Mesendoderm (in vitro differentiated cells): ENCODE measurements around the gene IARS2. TPM values are rescaled to one million over a fixed set of nuclear protein-coding genes. Genes with fewer than 3 reads are reported as not detected.

Experiments used
- DNase-seq: peaks from one replicate; pipeline ENCODE4 v3.0.0; 2013
- H2AK5ac ChIP-seq: 2 replicates; pipeline ENCODE4 v1.6.1; 2013; ENCODE audit warnings: low read length, inconsistent platforms
- H2BK120ac ChIP-seq: 2 replicates; pipeline ENCODE4 v1.6.1; 2013; ENCODE audit warnings: low read depth, mild to moderate bottlenecking, low read length, moderate library complexity, mixed read lengths
- H2BK15ac ChIP-seq: replicated peaks from 2 replicates; pipeline ENCODE4 v1.6.1; 2013; ENCODE audit warnings: low read depth, mild to moderate bottlenecking, moderate library complexity
- H2BK5ac ChIP-seq: 2 replicates; pipeline ENCODE4 v1.6.1; 2013; ENCODE audit warnings: low read length, inconsistent platforms
- H3K18ac ChIP-seq: 2 replicates; pipeline ENCODE4 v1.6.1; 2013; ENCODE audit warnings: mild to moderate bottlenecking, low read length, mixed read lengths
- H3K23ac ChIP-seq: one replicate; pipeline ENCODE4 v1.6.1; 2013; ENCODE audit warnings: low read length
- H3K27ac ChIP-seq: 2 replicates; pipeline ENCODE4 v1.5.1; 2013; ENCODE audit warnings: low read depth, mild to moderate bottlenecking, inconsistent platforms, low read length, moderate library complexity
- H3K27me3 ChIP-seq: 2 replicates; pipeline ENCODE4 v1.6.1; 2013; ENCODE audit warnings: low read length, control low read depth, mild to moderate bottlenecking, inconsistent platforms; ENCODE audit not compliant: insufficient read depth, poor library complexity
- H3K36me3 ChIP-seq: 2 replicates; pipeline ENCODE4 v1.6.1; 2013; ENCODE audit warnings: low read length, inconsistent platforms; ENCODE audit not compliant: control insufficient read depth, insufficient read depth
- H3K4ac ChIP-seq: one replicate; pipeline ENCODE4 v1.6.1; 2013; ENCODE audit warnings: low read depth, mild to moderate bottlenecking, low read length, moderate library complexity
- H3K4me1 ChIP-seq: 2 replicates; pipeline ENCODE4 v1.6.1; 2013; ENCODE audit warnings: low read depth, low read length, inconsistent platforms; ENCODE audit not compliant: control insufficient read depth
- H3K4me2 ChIP-seq: 2 replicates; pipeline ENCODE4 v1.6.1; 2013; ENCODE audit warnings: low read length
- H3K4me3 ChIP-seq: 2 replicates; pipeline ENCODE4 v1.5.1; 2013; ENCODE audit warnings: mild to moderate bottlenecking, low read length
- H3K56ac ChIP-seq: one replicate; pipeline ENCODE4 v1.6.1; 2013; ENCODE audit warnings: low read length
- H3K79me1 ChIP-seq: 2 replicates; pipeline ENCODE4 v1.6.1; 2013; ENCODE audit warnings: low read length, inconsistent platforms
- H3K79me2 ChIP-seq: 2 replicates; pipeline ENCODE4 v1.6.1; 2013; ENCODE audit warnings: mild to moderate bottlenecking, low read length; ENCODE audit not compliant: control insufficient read depth, insufficient read depth
- H3K9ac ChIP-seq: 2 replicates; pipeline ENCODE4 v1.6.1; 2013; ENCODE audit warnings: low read length, inconsistent platforms
- H4K5ac ChIP-seq: one replicate; pipeline ENCODE4 v1.6.1; 2013; ENCODE audit warnings: low read length
- H4K8ac ChIP-seq: one replicate; pipeline ENCODE4 v1.6.1; 2013; ENCODE audit warnings: low read depth, mild to moderate bottlenecking, control low read depth, low read length, moderate library complexity
- WGBS: extraction: QIAGEN DNeasy Blood & Tissue Kit; methylation state at CpG from one replicate; pipeline ENCODE4 v1.1.7; 2013; ENCODE audit warnings: low lambda C conversion rate, missing lambda C conversion rate; ENCODE audit not compliant: insufficient coverage; ENCODE audit errors: extremely low coverage; 5-methylcytosine and 5-hydroxymethylcytosine counted together
- polyA plus RNA-seq, 2 experiments: library from polyadenylated mRNA; stranded (reverse); fragments of 200-250 nt; gene quantifications; one replicate each; pipeline ENCODE4 v1.2.3, GENCODE V29; 2013

The IARS2 gene
- polyA plus RNA-seq (2013, experiment 1 of 2): 41.4 TPM
- polyA plus RNA-seq (2013, experiment 2 of 2): 41.0 TPM

- Histone ChIP-seq H4K8ac (no peak within 1 kb of the TSS), H2BK120ac (no peak within 1 kb of the TSS), H3K4me2 (peak within 1 kb of the TSS; percentile 75), H3K4me3 (peak within 1 kb of the TSS; percentile 96), H3K27ac (peak within 1 kb of the TSS; percentile 77), H4K5ac (no peak within 1 kb of the TSS), H2BK5ac (peak within 1 kb of the TSS; percentile 17), H3K23ac (no peak within 1 kb of the TSS), H3K9ac (peak within 1 kb of the TSS; percentile 87), H3K79me1 (peaks cover 5% of the 10 kb centered on the region), H3K79me2 (peaks cover 2% of the 10 kb centered on the region), H3K27me3 (no peaks in the 10 kb centered on the region), H2BK15ac (no peak within 1 kb of the TSS), H3K56ac (peak within 1 kb of the TSS; percentile 98), H3K18ac (peak within 1 kb of the TSS; percentile 3), H2AK5ac (no peak within 1 kb of the TSS), H3K36me3 (no peaks in the 10 kb centered on the region), H3K4me1 (no peaks in the 10 kb centered on the region), H3K4ac (no peak within 1 kb of the TSS)
- WGBS: no CpG with 5 or more reads among the region's 73 CpGs
- peak; percentile 88 for DNase-seq
Observed at GRCh38 chr1:220094016-220094911, at the start of gene IARS2. Gene IARS2, plus strand, starts transcription at chr1:220094132. Its CDS starts 85 bp downstream, at chr1:220094217.

GRCh38 chr1:220044678-220045355 is 49.1 kb upstream of the IARS2 start:
- Histone ChIP-seq H4K5ac (no peak overlapping the region), H3K27ac (no peak overlapping the region), H3K4me1 (no peaks in the 10 kb centered on the region), H3K79me2 (peaks cover 28% of the 10 kb centered on the region), H2BK120ac (no peak overlapping the region), H3K27me3 (no peaks in the 10 kb centered on the region), H3K36me3 (no peaks in the 10 kb centered on the region), H3K4me2 (no peak overlapping the region), H3K23ac (no peak overlapping the region), H4K8ac (no peak overlapping the region), H3K79me1 (no peaks in the 10 kb centered on the region), H3K9ac (peak overlapping the region; percentile 95), H2BK15ac (no peak overlapping the region), H2BK5ac (no peak overlapping the region), H3K18ac (no peak overlapping the region), H2AK5ac (no peak overlapping the region), H3K56ac (no peak overlapping the region), H3K4me3 (no peak overlapping the region), H3K4ac (no peak overlapping the region)
- no CpG with 5 or more reads among the region's 4 CpGs for WGBS
- no peak for DNase-seq

GRCh38 chr1:220045356-220046051 is 48.4 kb upstream of the IARS2 start:
- Histone ChIP-seq H2BK15ac (no peak overlapping the region), H3K56ac (peak overlapping the region; percentile 99), H2BK5ac (no peak overlapping the region), H3K4me2 (peak overlapping the region; percentile 59), H3K79me1 (no peaks in the 10 kb centered on the region), H3K23ac (peak overlapping the region; percentile 94), H4K5ac (no peak overlapping the region), H3K9ac (peak overlapping the region; percentile 95), H3K4me3 (peak overlapping the region; percentile 98), H3K18ac (no peak overlapping the region), H3K79me2 (peaks cover 28% of the 10 kb centered on the region), H3K27ac (no peak overlapping the region), H3K27me3 (no peaks in the 10 kb centered on the region), H2BK120ac (no peak overlapping the region), H2AK5ac (no peak overlapping the region), H3K4me1 (no peaks in the 10 kb centered on the region), H3K4ac (no peak overlapping the region), H4K8ac (no peak overlapping the region), H3K36me3 (no peaks in the 10 kb centered on the region)
- whole genome bisulfite sequencing: no CpG with 5 or more reads among the region's 17 CpGs
- no peak for DNase-seq

GRCh38 chr1:220046052-220046930 is 47.6 kb upstream of the IARS2 start, which contains the start of gene EPRS1:
Gene EPRS1, minus strand, starts transcription at chr1:220046505. Its CDS starts 117 bp downstream, at chr1:220046388.
- Histone ChIP-seq H3K9ac (peak within 1 kb of the TSS; percentile 95), H2BK5ac (peak within 1 kb of the TSS; percentile 50), H3K36me3 (no peaks in the 10 kb centered on the region), H3K18ac (no peak within 1 kb of the TSS), H4K5ac (no peak within 1 kb of the TSS), H2AK5ac (no peak within 1 kb of the TSS), H3K27me3 (no peaks in the 10 kb centered on the region), H3K4me3 (peak within 1 kb of the TSS; percentile 98), H3K27ac (no peak within 1 kb of the TSS), H2BK120ac (no peak within 1 kb of the TSS), H3K23ac (peak within 1 kb of the TSS; percentile 94), H3K4me2 (peak within 1 kb of the TSS; percentile 59), H2BK15ac (no peak within 1 kb of the TSS), H3K4me1 (no peaks in the 10 kb centered on the region), H3K4ac (peak within 1 kb of the TSS; percentile 7), H3K79me1 (no peaks in the 10 kb centered on the region), H3K56ac (peak within 1 kb of the TSS; percentile 99), H3K79me2 (peaks cover 28% of the 10 kb centered on the region), H4K8ac (peak within 1 kb of the TSS; percentile 98)
- DNase-seq: peak; percentile 99
- no CpG with 5 or more reads among the region's 71 CpGs for WGBS

- Histone ChIP-seq H3K4me2 (no peak overlapping the region), H3K56ac (no peak overlapping the region), H3K9ac (no peak overlapping the region), H3K27ac (no peak overlapping the region), H3K23ac (no peak overlapping the region), H3K4ac (no peak overlapping the region), H2BK120ac (no peak overlapping the region), H3K18ac (no peak overlapping the region), H3K79me1 (no peaks in the 10 kb centered on the region), H2BK5ac (no peak overlapping the region), H2BK15ac (no peak overlapping the region), H3K4me1 (no peaks in the 10 kb centered on the region), H3K4me3 (no peak overlapping the region), H4K5ac (no peak overlapping the region), H4K8ac (no peak overlapping the region), H3K27me3 (no peaks in the 10 kb centered on the region), H3K36me3 (no peaks in the 10 kb centered on the region), H2AK5ac (no peak overlapping the region), H3K79me2 (no peaks in the 10 kb centered on the region)
- DNase-seq: no peak
- no CpG with 5 or more reads among the region's 1 CpG for WGBS
Observed at GRCh38 chr1:220056374-220056773, 37.6 kb upstream of the IARS2 start.
